T-helper 17 cell (primary cell): ENCODE results near the gene LRMDA. TPM values are rescaled to one million over a fixed set of nuclear protein-coding genes. Genes with fewer than 3 reads are reported as not detected.
A peak's percentile ranks its signal among the peaks of the same experiment; 100 is the strongest.

Source experiments
- ATAC-seq: fragments of 150-1000 bp; cut with Tn5 transposase; 2 replicates; pipeline ENCODE4 v1.10.0; 2021; ENCODE audit warnings: mild to moderate bottlenecking, moderate library complexity
- DNase-seq, 3 donors: peaks; one replicate each; pipeline versions ENCODE4 v3.0.0 to v3.0.0-alpha.2; 2020 to 2021
- H3K9me3 ChIP-seq: one replicate; pipeline ENCODE4 v1.7.0; 2013; ENCODE audit warnings: low read length, mild to moderate bottlenecking; ENCODE audit not compliant: control insufficient read depth, poor library complexity, severe bottlenecking
- H3K27ac Mint-ChIP-seq: one replicate; pipeline ENCODE4 v1.8.0; 2022; ENCODE audit warnings: mild to moderate bottlenecking, moderate library complexity, mixed read lengths
- H3K27me3 Mint-ChIP-seq: one replicate; pipeline ENCODE4 v1.8.0; 2022; ENCODE audit warnings: mixed read lengths
- H3K36me3 Mint-ChIP-seq: one replicate; pipeline ENCODE4 v1.8.0; 2022; ENCODE audit warnings: low read depth, mixed read lengths
- H3K4me1 Mint-ChIP-seq: one replicate; pipeline ENCODE4 v1.8.0; 2022; ENCODE audit warnings: mild to moderate bottlenecking, mixed read lengths
- H3K4me3 Mint-ChIP-seq: one replicate; pipeline ENCODE4 v1.8.0; 2022; ENCODE audit warnings: mild to moderate bottlenecking, moderate library complexity, mixed read lengths
- total RNA-seq, 4 donors: library from RNA in 2 of 4; stranded (reverse) in 2 of 4; gene quantifications; one replicate each; pipeline ENCODE4 v1.2.3 and lab custom pipeline; 2022 to 2026

Gene LRMDA
- total RNA-seq = not detected
- 0.08 to 0.23 reads per million in 2 donors for total RNA-seq (lab: John Stamatoyannopoulos, UW)

- Mint-ChIP-seq H3K4me3 (peak within 1 kb of the TSS; percentile 65), H3K27ac (no peak within 1 kb of the TSS), H3K36me3 (peaks cover 2% of the 10 kb centered on the region), H3K27me3 (peaks cover 74% of the 10 kb centered on the region), H3K4me1 (peaks cover 4% of the 10 kb centered on the region)
- no peaks in the 10 kb centered on the region for H3K9me3 ChIP-seq
- no peak for DNase-seq
- no peak for ATAC-seq
Measured at GRCh38 chr10:75431180-75432111, at the start of gene LRMDA. Gene LRMDA (plus strand): TSS chr10:75431624.

DNA sequence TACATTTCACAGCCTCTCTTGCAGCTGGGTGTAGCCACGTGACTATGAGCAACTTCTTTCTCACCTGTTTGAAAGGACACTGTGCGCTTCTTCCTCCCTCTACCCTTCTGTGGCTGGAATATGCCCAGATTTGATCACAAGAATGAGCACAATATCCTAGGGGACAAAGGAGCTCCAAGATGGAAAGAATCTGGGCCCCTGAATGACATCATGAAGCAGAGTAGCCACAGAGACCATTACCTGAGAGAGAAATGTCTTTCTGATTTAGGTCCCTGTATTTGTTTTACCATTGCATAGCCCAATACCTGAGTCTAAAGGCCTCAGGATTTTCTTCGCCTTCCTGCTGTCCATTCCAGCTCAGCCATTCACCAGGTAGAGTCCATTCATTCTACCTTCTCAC lies 45.3 kb upstream of the LRMDA start:
- no peaks in the 10 kb centered on the region for H3K4me1 Mint-ChIP-seq
- H3K36me3 Mint-ChIP-seq = no peaks in the 10 kb centered on the region
- DNase-seq = no peak
- no peaks in the 10 kb centered on the region for H3K9me3 ChIP-seq
- no peak overlapping the region for H3K27ac Mint-ChIP-seq
- H3K4me3 Mint-ChIP-seq = no peak overlapping the region
- ATAC-seq = no peak
- peaks cover 42% of the 10 kb centered on the region for H3K27me3 Mint-ChIP-seq

GRCh38 chr10:75388082-75388481 lies 43.3 kb upstream of the LRMDA start:
- ATAC-seq (no peak), DNase-seq (no peak)
- Mint-ChIP-seq H3K27ac (no peak overlapping the region), H3K36me3 (no peaks in the 10 kb centered on the region), H3K27me3 (peaks cover 58% of the 10 kb centered on the region), H3K4me3 (no peak overlapping the region), H3K4me1 (no peaks in the 10 kb centered on the region)
- H3K9me3 ChIP-seq = no peaks in the 10 kb centered on the region

DNA sequence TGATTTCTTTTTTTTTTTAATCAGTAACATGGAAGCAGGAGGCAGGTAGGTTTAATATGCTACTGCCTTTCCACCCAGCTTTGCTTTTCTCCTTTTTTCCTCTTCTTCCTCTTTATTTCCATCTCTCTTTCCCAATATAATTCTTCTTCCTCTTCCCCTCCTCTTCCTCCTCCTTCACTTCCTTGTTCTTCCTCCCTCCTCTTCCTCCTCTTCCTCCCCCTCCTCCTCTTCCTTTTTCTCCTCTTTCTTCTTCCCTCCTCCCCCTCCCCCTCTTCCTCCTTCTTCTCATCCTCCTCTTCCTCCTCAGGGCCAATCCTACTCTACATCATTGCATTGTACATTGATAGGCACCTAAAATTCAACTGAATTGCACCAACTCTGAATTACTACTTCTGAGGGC lies 41.2 kb upstream of the LRMDA start:
- DNase-seq (no peak), ATAC-seq (no peak)
- H3K9me3 ChIP-seq = no peaks in the 10 kb centered on the region
- Mint-ChIP-seq H3K27me3 (peaks cover 65% of the 10 kb centered on the region), H3K27ac (no peak overlapping the region), H3K4me1 (peaks cover 4% of the 10 kb centered on the region), H3K4me3 (no peak overlapping the region), H3K36me3 (peaks cover 6% of the 10 kb centered on the region)

GRCh38 chr10:75392271-75392670 lies 39.2 kb upstream of the LRMDA start:
- Mint-ChIP-seq H3K4me3 (no peak overlapping the region), H3K36me3 (peaks cover 6% of the 10 kb centered on the region), H3K27me3 (peaks cover 59% of the 10 kb centered on the region)

GRCh38 chr10:75392744-75393143 lies 38.7 kb upstream of the LRMDA start:
- H3K9me3 ChIP-seq = no peaks in the 10 kb centered on the region
- no peak for ATAC-seq
- H3K4me3 Mint-ChIP-seq = no peak overlapping the region
- H3K27ac Mint-ChIP-seq = no peak overlapping the region
- peaks cover 4% of the 10 kb centered on the region for H3K4me1 Mint-ChIP-seq
- DNase-seq = no peak
- peaks cover 54% of the 10 kb centered on the region for H3K27me3 Mint-ChIP-seq
- peaks cover 6% of the 10 kb centered on the region for H3K36me3 Mint-ChIP-seq

More at GRCh38 chr10:75392271-75392670, 39.2 kb upstream of the LRMDA start:
- ATAC-seq (no peak), DNase-seq (no peak)
- Mint-ChIP-seq H3K4me1 (peaks cover 4% of the 10 kb centered on the region), H3K27ac (no peak overlapping the region)
- H3K9me3 ChIP-seq = no peaks in the 10 kb centered on the region

DNA sequence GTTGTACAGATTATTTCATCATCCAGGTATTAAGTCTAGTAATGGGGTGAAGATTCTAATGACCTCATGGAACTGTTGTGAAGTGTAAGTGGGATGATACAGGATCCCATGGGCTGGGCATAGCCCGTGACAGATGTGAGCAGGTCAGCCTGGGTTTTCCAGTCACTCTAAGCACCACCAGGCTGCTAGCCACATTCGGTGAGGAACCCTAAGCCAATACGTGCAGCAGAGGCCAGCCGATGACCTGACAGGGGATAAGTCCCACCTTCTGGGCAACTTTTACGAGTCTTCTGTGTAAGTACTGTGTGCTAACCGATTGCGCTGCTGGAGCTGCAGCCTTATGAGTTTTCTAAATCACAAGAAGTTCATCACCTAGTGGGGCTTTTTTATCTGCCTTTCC lies 37.2 kb upstream of the LRMDA start:
- no peak overlapping the region for H3K4me3 Mint-ChIP-seq
- H3K9me3 ChIP-seq = no peaks in the 10 kb centered on the region

DNA sequence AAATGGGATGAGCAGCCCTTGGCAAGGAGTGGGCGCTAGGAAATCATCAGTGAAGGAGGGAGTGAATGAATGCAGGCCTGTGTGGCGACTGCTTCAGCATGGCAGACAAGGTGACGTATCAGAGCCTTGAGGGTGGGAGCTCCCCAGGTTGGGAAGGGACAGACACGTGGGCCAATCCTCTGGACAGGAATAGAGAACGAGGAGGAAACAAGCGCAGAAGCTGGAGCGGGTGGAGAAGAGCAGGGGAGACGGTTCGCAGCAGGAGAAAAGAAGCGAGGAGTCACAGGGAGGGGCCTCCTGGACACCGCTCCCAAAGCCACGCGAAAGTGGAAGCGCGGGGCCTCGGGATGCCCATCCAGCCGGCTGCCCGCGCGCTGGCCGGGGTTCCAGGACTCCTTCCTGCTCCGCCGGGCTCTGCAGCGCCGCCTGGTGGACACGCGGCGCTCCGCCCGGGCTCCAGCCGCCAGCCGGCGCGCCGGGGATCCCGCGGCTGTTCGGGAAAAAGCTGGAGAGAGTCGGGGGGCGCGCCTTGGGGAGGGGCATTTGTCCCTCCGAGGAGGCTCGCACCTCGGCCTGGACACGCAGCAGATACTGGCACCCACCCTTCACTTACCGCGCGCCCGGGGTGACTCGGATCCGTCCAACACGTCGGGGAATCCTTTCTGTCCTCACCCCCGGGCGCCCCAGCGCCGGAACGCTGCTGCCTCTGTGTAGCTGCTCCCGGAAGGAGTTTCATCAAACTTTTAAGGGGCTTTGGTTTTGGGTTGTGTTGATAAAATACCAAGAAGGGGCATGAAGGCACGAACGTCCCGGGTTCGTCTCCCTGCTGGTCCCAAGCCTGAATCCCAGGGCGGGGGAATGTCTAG lies 36.1 kb upstream of the LRMDA start:
- DNase-seq (no peak), ATAC-seq (no peak)
- peak overlapping the region; percentile 66 for H3K4me3 Mint-ChIP-seq
- peaks cover 49% of the 10 kb centered on the region for H3K27me3 Mint-ChIP-seq
- peaks cover 6% of the 10 kb centered on the region for H3K36me3 Mint-ChIP-seq
- peaks cover 6% of the 10 kb centered on the region for H3K4me1 Mint-ChIP-seq
- H3K27ac Mint-ChIP-seq = no peak overlapping the region
- H3K9me3 ChIP-seq = no peaks in the 10 kb centered on the region

More for the DNA sequence above, 37.2 kb upstream of the LRMDA start:
- Mint-ChIP-seq H3K4me1 (peaks cover 4% of the 10 kb centered on the region), H3K27me3 (peaks cover 49% of the 10 kb centered on the region), H3K36me3 (peaks cover 6% of the 10 kb centered on the region), H3K27ac (no peak overlapping the region)
- no peak for ATAC-seq
- no peak for DNase-seq

- peaks cover 6% of the 10 kb centered on the region for H3K36me3 Mint-ChIP-seq
- ATAC-seq (no peak), DNase-seq (no peak)
- H3K4me1 Mint-ChIP-seq = peaks cover 7% of the 10 kb centered on the region
- peak overlapping the region; percentile 15 for H3K4me3 Mint-ChIP-seq
- H3K27ac Mint-ChIP-seq = no peak overlapping the region
- no peaks in the 10 kb centered on the region for H3K9me3 ChIP-seq
- peaks cover 42% of the 10 kb centered on the region for H3K27me3 Mint-ChIP-seq
Measured at GRCh38 chr10:75395932-75396630, 35.3 kb upstream of the LRMDA start.

- Mint-ChIP-seq H3K36me3 (peaks cover 6% of the 10 kb centered on the region), H3K27me3 (peaks cover 36% of the 10 kb centered on the region), H3K27ac (no peak overlapping the region), H3K4me3 (peak overlapping the region; percentile 15), H3K4me1 (peaks cover 7% of the 10 kb centered on the region)
- no peaks in the 10 kb centered on the region for H3K9me3 ChIP-seq
- DNase-seq (no peak), ATAC-seq (no peak)
Measured at GRCh38 chr10:75396631-75397495, 34.6 kb upstream of the LRMDA start.

DNA sequence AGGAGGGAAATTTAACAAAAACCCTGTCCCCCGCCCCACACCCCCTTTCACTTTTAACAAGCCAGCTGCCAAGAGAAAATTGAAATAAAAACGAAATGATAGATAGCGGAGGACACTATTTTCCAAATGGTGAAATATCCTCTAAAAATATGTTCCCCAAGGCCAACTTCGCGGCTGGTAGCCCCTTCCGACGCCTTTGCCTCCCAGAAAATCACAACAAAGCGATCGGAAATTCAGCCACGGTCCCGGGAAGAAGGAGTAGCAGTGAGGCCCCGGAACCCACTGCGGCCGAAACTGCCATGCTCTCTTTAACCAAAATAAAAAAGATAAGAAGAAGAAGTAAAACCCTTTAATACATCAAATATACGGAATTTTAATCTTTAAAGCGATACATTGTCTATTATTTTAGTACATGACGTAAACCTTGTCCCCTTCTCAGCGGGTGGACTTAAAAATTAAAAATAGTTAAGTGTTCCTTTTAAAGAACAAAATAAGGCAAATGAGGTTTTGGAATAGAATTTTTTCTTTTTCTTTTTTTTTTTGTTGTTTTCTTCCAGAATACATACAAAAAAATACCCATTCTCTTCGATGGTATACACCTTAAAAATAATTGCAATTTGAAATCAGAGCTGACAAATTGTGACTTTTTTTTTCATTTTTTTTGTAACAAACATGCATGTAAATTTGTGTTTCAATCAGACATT lies 33.8 kb upstream of the LRMDA start:
- peaks cover 10% of the 10 kb centered on the region for H3K4me1 Mint-ChIP-seq
- H3K27ac Mint-ChIP-seq = no peak overlapping the region
- DNase-seq = no peak
- no peak for ATAC-seq
- no peaks in the 10 kb centered on the region for H3K9me3 ChIP-seq
- peaks cover 36% of the 10 kb centered on the region for H3K27me3 Mint-ChIP-seq
- H3K36me3 Mint-ChIP-seq = peaks cover 6% of the 10 kb centered on the region
- H3K4me3 Mint-ChIP-seq = no peak overlapping the region
